HG03280 (cell line): ENCODE measurements around the gene GTF3C5.
"Not testable (repeated sequence)": the region's sequence is repeated elsewhere in the genome, so short reads cannot be mapped to it uniquely, and the experiment has no call there.

Experiments used
- ATAC-seq: cut with Tn5 transposase; IDR thresholded peaks from one replicate; pipeline ENCODE4 v1.9.1; 2021; ENCODE audit warnings: mild to moderate bottlenecking, moderate library complexity; ENCODE audit not compliant: unreplicated experiment

The GTF3C5 gene, protein sequence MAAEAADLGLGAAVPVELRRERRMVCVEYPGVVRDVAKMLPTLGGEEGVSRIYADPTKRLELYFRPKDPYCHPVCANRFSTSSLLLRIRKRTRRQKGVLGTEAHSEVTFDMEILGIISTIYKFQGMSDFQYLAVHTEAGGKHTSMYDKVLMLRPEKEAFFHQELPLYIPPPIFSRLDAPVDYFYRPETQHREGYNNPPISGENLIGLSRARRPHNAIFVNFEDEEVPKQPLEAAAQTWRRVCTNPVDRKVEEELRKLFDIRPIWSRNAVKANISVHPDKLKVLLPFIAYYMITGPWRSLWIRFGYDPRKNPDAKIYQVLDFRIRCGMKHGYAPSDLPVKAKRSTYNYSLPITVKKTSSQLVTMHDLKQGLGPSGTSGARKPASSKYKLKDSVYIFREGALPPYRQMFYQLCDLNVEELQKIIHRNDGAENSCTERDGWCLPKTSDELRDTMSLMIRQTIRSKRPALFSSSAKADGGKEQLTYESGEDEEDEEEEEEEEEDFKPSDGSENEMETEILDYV

DNA sequence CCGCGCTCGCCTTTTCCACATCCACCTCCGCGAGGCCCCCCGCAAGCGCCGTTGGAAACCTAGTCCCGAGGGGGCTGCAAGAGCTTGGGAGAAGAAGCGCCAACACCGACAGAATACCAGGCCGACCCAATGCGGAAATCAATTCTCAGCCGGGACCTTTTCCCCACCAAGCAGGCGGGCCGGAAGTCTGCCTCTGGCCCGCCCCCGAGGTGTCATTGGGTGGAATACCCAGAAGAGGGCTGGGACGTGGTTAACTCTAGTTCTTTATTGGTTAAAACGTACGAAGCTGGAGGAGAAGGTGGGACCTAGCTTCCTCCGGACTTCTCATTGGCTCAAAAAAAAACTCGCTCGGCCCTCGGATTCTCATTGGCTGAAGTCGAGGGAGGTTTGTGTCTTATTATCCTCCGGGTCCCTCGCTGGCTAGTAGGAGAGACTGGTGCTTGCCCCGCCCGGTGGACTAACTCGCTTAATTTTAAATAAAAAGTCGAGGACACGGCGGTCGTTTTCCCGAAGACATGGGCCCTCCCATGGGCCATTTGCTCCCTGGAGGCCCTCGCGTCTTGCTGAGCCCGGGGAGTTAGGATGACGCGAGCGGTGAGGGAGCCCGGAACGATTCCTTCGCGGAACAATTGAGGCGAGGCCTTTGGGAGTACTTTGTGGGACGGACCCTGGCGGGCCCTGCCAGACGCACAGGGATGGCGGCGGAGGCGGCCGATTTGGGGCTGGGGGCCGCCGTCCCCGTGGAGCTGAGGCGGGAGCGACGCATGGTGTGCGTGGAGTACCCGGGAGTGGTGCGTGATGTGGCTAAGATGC lies at the start of gene GTF3C5:
Gene GTF3C5 (plus strand): TSS at position 681 of the 813 bp plus-strand sequence. CDS start 15 bp downstream, at position 696.
- peak; percentile 96 for ATAC-seq

DNA sequence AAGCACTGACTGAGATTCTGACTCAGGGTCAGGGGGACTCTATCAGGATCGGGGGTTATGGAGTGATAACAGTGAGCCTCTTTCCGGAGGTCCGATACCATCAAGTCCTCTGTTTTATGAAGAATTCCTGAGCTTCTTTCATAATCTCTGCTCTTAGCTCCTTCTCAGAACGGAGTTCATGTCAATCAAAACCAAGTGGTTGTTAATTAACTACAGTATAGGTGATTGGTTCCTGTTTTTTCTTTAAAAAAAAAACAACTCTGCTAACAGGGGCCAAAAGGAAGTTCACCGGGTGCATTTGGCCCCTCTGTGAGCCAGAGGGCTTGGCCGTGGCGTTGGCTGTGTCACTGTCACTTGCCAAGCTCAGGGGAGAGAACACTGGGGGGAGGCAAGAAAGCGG lies 48.3 kb upstream of the GTF3C5 start:
- no peak for ATAC-seq

DNA sequence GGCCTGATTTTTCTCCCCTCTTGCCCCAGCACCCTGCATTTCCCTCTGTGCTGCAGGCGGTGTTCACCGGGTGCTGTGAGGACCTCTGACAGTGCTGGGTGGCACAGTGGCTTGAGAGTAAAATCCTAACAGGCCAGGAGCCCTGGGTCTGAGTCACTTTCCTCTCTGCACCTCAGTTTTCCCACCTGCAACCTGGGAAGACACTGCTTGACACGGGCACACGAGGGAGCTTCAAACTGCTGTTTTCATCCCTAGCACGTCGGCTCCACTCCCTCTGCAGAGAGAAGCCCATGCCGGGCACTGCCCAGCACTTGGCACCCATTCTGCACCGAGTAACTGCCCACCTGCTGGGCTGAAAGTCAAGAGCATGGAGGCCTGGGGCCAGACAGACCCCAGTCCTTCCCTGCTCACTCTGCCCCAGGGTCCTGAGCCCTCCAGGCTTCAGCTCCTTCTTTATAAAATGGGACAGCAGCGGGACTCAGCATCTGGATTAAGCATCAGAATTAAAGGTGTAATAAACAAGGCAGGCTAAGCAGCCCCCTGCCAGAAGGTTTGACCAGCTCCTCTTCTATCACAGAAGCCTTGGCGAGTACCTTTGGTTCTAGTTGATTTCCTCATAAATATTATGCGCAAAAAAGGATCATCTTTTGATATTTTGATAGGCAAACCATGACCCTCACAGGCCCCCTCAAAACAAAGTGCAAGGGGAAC lies 47.2 kb upstream of the GTF3C5 start:
- ATAC-seq = no peak

DNA sequence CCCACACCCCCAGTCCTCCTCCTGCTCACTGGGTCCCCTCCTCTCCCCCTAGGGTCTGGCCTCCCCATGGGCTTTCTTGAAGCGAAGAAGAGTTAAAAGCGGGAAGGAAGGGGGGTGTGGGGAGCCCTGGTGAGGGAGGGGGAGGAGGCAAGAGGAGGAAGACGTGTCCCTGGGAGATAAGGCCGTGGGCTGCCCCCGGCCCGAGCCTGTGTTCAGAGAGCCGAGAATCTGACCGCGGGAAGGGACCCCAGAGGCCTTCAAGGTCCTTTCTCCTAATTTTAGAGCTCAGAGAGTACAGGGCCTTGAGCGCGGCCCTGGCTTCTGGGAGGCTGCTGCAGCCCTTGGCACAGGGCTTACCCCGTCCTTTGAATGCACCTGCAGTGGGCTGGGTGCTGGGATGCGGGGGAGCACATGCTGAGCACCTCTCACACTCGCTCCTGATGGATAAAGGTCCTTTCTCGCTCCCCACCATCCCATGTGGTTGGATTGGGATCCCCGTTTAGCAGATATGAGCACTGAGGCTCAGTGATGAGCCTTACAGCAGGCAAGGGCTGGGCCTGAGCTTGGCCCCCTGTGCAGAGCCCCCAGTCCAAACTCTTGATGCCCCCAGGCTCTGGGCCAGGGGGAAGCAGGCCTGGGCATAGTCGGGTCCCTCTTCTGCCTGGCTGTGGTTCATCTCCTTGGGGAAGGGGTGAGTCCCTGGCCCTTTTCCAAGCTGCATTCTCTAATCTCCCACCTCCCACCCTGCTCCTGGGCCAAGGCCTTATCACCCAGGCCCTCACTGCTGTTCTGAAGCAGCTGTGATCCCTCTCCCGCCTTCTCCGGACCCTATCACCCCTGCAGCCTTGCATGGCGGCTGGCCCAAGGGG lies 46.4 kb upstream of the GTF3C5 start:
- ATAC-seq = no peak

DNA sequence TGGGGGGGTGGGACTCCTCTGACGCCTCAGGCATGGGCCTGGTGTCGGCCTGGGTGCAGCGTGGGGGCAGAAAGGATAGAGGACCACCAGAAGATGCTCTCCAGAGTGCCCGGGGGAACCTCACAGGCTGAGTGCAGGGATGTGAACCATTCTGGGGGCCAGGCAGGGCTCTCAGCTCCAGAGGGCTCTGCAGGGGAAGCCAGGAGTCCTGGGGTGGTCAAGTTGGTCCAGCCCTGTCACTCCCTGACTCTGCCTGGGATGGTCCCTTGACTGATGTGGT lies 45.8 kb upstream of the GTF3C5 start:
- no peak for ATAC-seq

DNA sequence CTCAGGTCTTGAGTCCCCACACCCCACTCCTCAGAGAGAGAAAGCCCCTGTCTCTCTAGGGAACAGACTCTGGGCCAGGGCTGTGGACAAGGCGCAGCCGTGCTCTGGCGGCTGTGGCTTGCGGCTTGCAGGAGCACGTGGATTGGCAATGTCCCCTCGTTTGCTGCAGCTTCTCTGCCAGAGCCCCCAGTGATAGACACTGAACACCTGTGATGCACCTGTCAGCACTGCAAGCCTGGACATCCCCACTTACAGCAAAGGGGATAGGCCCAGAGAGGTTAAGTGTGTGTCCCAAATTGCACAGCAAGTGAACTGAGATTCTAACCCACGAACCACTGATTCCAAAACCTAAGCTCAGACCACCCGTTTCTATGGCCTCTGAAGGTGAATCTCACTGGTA lies 45.3 kb upstream of the GTF3C5 start:
- ATAC-seq = no peak

DNA sequence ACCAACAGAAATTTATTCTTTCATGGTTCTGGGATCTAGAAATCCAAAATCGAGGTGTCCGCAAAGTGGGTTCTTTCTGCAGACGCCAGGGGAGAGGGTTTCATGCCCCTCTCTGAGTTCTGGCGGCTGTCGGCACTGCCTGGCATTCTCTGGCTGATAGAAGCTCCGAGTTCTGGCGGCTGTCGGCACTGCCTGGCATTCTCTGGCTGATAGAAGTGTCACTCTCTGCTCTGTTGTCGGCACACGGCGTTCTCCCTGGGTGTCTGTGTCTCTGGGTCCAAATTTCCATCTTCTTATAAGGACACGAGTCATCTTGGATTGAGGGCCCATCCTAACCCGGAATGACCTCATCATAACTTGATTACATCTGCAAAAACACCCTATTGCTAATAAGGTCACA lies 44.7 kb upstream of the GTF3C5 start:
- ATAC-seq = no peak

DNA sequence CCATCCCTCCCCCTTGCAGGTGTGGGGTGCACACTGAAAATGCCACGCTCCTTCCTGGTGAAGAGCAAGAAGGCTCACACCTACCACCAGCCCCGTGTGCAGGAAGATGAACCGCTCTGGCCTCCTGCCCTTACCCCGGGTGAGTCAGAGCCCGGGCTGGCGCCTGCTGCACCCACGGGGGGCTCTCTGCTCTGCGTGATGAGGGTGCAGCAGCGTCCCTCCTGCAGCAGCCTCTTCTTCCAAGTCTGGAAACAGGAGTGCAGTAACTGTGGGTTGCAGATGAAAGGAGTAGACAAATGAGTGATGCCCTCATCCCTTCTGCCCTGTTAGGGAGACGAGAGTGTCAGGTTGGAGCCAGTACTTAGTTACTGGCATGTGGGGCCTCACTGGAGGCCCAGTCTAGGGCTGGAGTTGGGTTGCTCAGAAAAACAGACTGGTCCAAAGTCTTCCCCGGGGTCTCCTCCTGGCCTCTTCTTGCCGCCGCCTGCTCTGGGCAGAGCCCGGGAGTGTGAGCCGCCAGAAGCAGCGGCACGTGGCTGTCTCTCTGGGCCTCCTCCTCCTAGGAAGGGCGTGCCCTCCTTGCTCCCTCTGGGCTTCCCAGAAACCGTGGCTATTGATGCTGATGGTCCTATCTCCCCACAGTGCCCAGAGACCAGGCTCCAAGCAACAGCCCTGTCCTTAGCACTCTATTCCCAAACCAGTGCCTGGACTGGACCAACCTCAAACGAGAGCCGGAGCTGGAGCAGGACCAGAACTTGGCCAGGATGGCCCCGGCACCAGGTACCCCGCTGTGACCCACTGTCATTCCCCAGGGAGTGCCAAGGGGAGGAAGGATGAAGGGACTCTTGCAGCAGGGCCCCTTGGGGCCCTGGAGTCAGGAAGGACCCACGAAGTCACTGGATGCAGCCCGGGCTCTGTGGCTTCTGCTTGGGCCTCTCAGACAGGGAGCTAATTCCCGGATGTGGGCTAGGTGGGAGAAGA lies 43.9 kb upstream of the GTF3C5 start:
- ATAC-seq = no peak

DNA sequence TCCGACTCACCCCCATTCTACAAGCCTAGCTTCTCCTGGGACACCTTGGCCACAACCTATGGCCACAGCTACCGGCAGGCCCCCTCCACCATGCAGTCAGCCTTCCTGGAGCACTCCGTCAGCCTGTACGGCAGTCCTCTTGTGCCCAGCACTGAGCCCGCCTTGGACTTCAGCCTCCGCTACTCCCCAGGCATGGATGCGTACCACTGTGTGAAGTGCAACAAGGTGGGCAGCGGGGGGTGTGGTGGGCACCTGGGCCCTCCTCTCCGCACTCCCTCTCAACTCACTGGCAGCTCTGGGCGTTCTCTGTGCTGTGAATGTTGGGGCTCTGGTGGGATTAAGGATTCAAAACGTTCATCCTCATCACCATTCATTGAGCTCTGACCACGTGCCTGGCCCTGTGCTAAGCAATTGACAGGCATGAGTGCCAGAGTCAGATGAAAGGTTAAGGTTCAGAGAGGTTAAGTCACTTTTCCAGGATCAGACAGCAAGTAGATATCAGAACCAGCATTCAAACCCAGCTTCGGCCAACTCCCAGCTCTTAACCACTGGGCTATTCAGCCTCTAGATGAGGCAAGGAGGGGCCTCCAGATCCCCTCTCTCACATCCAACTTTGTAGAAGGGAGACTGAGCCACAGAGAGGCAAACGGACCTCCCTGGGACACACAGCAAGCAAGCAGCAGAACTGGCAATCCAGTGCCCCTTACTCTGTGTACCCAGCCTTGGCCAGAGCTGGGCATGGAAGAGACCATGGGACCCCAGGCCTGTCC lies 42.4 kb upstream of the GTF3C5 start:
- ATAC-seq = no peak

DNA sequence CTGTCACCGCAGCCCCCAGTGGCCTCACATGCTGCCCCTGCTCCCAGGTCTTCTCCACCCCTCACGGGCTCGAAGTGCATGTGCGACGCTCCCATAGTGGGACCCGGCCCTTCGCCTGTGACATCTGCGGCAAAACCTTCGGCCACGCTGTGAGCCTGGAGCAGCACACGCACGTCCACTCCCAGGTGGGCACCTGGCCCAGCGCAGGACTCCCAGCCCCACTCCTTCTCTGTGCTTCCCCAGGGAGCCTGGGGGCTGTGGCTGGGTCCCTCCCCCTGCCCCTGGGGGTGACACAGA lies 41.8 kb upstream of the GTF3C5 start:
- no peak for ATAC-seq

DNA sequence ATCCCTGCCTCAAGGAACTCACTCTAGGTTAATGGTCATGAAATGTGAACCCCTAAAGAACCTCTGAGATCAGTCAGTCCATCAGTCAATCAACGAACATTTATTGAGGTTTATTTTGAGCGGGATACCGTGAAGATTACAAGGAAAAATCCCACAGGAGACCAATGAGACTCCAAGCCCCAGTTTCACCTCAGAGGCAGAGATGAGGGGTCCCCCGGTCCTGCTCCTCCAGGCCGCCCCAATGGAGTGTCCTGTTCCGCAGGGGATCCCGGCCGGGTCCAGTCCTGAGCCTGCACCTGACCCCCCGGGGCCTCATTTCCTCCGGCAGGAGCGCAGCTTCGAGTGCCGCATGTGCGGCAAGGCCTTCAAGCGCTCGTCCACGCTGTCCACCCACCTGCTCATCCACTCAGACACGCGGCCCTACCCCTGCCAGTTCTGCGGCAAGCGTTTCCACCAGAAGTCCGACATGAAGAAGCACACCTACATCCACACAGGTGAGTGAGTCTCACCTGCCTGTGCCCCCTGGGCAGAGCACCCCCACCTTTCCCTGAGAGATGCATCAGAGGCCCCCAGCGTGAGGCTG lies 41.3 kb upstream of the GTF3C5 start:
- no peak for ATAC-seq

DNA sequence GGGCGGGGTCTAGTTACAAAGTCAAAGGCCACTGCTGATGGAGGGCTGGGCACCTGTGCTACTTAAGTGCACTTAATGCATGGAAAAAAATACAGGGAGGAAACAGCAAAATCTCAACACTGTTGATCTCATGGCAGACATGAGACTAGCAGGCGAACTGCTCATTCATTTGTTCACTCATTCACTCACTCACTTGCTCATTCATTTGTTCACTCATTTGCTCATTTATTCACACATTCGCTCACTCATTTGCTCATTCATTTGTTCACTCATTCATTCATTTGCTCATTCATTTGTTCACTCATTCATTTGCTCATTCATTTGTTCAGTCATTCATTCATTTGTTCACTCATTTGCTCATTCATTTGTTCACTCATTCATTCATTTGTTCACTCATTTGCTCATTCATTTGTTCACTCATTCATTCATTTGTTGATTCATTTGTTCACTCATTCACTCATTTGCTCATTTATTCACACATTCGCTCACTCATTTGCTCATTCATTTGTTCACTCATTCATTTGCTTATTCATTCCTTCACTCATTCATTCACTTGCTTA lies 40.7 kb upstream of the GTF3C5 start:
- ATAC-seq = not testable (repeated sequence)

DNA sequence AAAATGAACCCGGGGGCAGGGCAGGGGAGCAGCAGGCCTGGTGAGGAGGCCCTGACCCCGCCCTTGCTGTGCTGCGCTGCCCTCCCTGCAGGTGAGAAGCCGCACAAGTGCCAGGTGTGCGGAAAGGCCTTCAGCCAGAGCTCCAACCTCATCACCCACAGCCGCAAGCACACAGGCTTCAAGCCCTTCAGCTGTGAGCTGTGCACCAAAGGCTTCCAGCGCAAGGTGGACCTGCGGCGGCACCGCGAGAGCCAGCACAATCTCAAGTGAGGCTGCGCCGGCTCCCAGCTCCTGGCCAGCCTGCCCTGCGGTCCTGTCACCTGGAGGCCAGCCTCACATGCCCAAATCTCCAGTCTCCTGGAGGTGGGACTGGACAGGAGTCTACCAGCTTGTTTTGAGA lies 40.0 kb upstream of the GTF3C5 start:
- ATAC-seq = no peak

DNA sequence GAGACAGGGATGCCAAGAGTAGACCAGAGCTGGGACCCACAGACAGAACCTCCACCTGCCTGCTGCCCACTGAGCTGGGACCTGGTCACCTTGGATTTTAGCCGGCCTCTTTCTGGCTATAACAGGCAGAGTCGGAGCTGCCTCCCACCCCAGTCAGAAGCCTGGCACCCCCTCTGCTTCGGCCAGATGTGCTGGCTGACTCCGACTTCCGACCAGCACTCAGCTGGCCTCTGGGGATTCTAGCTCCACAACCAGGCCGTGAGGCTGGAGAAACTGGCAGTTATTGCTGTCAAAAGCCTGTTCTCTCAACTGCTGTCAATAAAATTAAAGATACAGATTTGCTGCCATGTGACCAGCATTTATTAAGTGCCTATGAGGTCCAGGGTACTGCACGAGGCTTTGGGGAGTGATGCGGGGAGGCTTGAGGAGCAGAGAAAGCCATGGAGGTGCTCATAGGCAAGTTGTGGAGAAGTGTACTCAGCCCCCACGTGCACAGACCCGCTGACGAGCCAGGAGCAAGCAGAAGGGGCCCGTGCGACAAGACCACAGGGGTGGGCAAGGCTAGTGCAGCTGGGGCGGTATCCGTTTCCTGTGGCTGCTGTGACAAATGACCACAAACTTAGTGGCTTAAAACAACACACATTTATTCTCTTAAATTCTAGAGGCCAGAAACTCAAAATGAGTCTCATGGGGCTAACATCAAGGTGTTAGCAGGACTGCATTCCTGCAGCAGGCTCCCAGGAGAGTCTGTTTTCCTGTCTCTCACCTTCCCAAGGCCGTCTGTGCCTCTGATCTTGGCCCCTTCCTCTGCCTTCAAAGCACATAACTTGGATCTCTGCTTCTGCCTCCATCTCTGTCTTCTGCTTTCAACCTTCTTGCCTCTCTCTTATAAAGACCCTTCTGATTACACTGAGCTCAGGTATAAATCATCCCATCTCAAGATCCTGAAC lies 39.2 kb upstream of the GTF3C5 start:
- no peak for ATAC-seq

DNA sequence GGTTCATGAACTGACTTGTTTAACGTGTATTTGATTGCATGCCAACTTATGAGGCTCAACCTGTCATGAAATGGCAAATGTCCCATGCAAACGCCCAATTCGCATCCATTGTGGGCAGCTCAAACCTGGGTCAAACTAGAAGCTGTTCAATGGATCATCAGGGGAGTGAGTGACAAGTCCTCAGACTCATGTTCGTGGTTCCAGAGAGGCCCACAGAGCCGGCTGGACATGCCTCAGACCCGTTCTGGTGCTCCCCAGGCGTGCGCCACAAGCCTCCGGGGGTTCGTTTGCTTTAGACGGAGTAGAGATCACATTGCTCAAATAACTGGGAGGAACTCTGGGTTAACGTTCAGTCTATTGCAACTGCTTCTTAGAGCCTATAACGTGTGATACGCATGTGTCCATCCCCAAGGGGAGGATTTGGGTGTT lies 37.3 kb upstream of the GTF3C5 start:
- no peak for ATAC-seq

DNA sequence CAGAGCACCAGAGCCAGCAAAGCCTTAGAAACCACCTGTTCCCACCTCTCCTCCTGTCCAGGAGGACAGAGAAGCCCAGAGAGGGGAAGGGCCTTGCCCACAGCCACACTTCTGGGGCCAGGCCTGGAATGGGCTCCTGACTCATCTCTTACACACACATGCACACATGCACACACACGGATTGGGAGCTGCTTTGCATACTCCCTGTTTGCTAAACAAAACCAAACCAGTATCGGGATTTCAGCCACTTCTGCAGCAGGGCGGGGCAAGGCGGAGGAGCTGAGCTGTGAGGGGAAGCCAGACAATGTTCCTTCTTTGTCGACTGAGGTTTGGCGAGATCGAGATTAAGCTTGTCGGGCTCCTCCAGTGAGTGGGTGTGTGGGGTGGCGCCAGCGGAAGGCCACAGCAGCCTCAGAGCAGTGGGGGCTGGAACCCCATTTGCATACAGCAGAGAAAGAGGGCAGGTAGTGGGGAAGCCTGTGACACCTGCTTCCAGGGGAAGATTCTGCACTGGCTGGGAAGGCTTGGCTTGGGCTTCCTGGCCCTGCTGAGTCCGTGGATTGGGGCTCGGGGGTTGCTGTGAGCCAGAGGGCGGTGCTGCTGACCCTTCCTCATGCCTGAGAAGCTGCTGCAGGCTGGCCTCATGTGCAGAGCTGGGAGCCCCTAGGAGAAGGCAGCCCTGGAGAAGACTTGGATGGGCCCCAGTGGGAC lies 36.2 kb upstream of the GTF3C5 start:
- no peak for ATAC-seq

DNA sequence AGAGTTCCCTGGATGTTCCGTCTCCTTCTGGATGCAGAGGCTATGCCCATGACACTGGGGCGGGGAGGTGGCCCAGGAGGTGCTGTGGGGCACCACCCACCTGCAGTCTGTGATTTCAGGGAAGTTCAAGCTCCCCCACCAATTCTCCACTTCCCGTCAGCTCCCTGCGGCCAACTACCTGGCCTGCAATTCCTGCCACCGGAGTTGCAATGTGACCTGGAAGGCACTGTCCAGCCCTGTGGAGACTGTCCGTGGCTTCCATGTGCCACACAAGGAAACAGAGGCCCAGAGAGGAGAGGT lies 35.7 kb upstream of the GTF3C5 start:
- ATAC-seq = no peak
